GM12873 (cell line): ENCODE data around the gene DPP10.

ENCODE experiments used
- TF ChIP-seq, protein P1 (sequence below): IDR thresholded peaks from 2 replicates; pipeline ENCODE4 v1.5.1; 2012; ENCODE audit warnings: low read depth, mild to moderate bottlenecking, moderate library complexity, low read length, control low read depth; ENCODE audit not compliant: insufficient read depth; ENCODE audit errors: missing control alignments

Gene DPP10

GRCh38 chr2:115549611-115550130 is 1107.2 kb downstream of the DPP10 start:
- TF ChIP-seq, protein P1, sequence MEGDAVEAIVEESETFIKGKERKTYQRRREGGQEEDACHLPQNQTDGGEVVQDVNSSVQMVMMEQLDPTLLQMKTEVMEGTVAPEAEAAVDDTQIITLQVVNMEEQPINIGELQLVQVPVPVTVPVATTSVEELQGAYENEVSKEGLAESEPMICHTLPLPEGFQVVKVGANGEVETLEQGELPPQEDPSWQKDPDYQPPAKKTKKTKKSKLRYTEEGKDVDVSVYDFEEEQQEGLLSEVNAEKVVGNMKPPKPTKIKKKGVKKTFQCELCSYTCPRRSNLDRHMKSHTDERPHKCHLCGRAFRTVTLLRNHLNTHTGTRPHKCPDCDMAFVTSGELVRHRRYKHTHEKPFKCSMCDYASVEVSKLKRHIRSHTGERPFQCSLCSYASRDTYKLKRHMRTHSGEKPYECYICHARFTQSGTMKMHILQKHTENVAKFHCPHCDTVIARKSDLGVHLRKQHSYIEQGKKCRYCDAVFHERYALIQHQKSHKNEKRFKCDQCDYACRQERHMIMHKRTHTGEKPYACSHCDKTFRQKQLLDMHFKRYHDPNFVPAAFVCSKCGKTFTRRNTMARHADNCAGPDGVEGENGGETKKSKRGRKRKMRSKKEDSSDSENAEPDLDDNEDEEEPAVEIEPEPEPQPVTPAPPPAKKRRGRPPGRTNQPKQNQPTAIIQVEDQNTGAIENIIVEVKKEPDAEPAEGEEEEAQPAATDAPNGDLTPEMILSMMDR: no peak

DNA sequence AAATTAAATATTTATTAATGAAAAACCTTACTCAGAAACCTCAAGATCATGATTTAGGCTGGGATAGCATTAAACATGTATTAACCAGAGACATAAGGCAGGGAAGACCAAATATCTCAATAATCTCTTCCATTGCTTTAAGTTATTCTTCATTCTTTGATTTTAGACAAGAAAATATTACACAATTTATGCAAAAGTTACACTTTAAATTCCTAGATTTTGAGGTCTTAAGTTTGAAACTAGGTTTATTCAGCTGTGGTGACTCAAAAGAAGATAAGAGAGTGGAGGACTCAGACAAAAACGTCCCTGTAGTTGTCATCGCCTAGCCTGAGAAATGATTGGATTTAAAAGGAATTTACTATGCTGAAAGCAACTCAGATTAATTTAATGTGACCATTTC is 1110.3 kb downstream of the DPP10 start:
- TF ChIP-seq, protein P1: no peak

- TF ChIP-seq, protein P1: no peak
Observed at GRCh38 chr2:115554153-115554552, 1111.7 kb downstream of the DPP10 start.

DNA sequence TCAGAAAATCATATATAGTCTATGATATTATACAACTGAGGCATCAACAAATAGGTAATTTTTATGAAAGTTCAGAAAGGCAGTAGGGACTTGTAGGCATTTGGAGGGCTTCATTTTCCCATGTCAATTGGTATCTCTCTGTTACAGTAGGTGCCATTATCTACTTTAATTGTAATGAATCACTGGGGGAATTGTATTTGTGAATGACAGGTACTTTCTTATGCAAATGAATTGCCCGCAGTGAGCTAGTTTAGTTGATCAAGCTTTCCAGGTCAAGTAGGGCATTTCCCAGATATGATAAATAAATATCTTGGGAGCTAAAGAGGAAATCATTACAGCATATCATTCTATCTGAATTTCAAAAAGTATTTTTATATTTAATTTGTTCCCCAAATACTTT is 1116.3 kb downstream of the DPP10 start:
- TF ChIP-seq, protein P1: no peak

GRCh38 chr2:115560666-115561065 is 1118.2 kb downstream of the DPP10 start:
- TF ChIP-seq, protein P1: no peak

- TF ChIP-seq, protein P1: no peak
Observed at GRCh38 chr2:115568643-115569042, 1126.2 kb downstream of the DPP10 start.

GRCh38 chr2:115569547-115569946 is 1127.1 kb downstream of the DPP10 start:
- TF ChIP-seq, protein P1: no peak

GRCh38 chr2:115572746-115573145 is 1130.3 kb downstream of the DPP10 start:
- TF ChIP-seq, protein P1: no peak
